Stimulated activated CD4-positive, alpha-beta T cell treated with anti-CD3 and anti-CD28 coated beads, Interleukin-15, amount 100 ng/mL, for 24 hours (primary cell): ENCODE data around the gene RIC1.
"Not testable (repeated sequence)": the region's sequence is repeated elsewhere in the genome, so short reads cannot be mapped to it uniquely, and the experiment has no call there.

Source experiments
- DNase-seq: peaks from one replicate; pipeline ENCODE4 v3.0.0-alpha.2; 2020

The RIC1 gene

DNA sequence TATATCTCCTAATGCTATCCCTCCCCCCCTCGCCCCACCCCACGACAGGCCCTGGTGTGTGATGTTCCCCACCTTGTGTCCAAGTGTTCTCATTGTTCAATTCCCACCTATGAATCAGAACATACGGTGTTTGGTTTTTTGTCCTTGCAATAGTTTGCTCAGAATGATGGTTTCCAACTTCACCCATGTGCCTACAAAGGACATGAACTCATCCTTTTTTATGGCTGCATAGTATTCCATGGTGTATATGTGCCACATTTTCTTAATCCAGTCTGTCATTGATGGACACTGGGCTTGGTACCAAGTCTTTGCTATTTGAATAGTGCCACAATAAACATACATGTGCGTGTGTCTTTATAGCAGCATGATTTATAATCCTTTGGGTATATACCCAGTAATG lies 93.8 kb downstream of the RIC1 start:
- not testable (repeated sequence) for DNase-seq

DNA sequence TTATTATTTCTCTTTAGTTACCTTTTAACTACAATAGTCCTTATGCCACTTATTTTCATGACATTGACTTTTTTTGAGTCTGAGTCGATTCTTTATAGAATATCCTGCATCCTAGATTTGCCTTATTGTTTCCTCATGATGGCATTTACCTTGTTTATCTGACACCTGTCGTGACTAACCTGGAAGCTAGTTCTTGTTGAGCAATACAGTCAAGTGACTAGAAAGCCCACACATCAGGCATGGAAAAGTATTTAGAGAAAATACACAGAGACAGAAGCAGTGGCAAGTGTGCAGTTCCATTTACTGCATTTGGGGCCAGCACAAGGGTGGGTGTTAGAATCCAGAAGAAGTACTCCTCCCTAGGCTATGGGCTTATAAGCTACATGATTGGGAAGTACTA lies 106.2 kb downstream of the RIC1 start:
- DNase-seq, result no peak

DNA sequence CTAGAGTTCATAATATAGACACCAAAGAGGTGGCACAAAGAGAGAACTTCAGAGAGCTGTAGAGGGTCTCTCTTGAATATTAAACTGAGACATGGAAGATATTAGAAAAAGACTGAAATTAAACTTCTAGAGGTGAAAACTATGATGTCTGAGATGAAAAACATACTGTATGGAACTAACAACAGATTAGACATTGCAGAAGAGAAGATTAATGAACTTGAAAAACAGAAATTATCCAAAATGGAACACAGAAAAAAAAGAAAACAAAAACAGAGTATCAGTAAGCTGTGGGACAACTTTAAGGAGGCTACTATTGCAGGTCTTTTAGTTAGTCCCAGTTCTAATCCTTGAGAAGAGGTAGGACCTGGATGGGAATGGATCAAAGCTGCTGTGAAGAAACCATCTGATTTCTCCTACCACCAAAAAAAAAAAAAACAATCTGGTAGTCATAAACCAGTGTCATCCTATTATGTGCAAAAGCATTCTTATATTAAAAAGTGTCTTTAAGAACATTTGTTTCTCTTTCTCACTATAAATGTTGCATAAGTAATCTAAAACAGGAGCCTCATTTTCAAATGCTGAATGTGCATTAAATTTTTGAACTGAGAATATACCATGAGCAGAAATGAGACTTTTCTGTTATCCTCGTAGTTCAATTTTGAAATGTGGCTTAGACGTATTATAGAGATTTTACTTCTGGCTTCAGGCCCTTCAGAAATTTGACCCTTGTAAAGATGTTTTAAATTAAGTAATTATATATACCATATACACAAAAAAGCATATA lies 107.8 kb downstream of the RIC1 start:
- no peak for DNase-seq

DNA sequence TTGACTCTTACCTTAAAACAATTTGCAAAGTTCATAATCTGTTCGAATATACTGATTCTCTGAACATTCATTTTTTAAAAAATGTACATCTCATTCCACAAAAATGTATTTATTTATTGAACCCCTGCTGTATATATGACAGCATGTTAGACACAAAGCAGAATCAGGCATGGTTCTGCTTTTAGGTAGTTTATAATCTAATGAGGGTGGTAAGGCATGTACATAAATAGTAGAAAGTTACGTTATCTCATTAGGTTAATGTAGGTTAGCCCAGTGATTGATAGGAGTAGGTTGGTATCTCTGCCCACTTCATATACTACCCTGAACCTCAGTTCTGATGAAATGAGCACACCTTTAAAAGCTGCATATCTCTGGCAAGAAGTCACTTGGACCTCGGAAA lies 114.2 kb downstream of the RIC1 start:
- no peak for DNase-seq

DNA sequence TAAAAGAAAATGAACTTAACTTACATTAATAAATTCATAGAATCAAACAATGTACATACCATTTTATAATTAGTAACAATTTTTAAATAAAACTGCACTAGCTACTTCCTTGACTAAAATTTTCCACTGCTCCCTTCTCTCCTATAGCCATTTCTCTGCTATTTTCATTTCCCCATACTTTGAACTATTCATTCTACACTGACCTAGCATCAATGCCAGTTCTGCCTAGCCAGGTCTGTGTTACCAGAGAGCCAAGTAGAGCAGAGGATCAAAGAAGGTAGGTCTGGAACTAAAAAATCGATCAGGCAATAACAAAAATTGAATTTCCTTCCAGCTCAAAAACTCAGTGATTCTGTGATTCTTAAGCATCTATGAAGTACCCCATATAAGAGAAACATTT lies 119.5 kb downstream of the RIC1 start:
- DNase-seq, result no peak

DNA sequence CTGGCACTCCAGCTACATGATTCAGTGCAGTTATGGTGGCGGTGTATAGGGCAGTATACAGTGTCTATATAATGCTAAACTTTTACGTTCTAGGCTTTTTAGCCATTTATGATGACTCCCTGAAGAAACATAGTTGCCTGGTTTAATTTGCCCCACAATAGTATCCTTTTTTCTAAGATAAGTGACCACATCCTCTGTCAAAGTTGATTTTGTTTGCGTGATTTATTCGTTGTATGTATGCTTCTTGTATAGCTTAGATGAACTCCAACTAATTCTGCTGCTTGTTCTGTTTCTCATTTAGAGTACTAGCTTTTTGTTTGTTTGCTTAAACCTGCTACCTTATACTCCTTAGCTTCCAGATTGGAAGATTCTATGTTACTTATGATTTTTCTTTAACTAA lies 120.4 kb downstream of the RIC1 start:
- no peak for DNase-seq

DNA sequence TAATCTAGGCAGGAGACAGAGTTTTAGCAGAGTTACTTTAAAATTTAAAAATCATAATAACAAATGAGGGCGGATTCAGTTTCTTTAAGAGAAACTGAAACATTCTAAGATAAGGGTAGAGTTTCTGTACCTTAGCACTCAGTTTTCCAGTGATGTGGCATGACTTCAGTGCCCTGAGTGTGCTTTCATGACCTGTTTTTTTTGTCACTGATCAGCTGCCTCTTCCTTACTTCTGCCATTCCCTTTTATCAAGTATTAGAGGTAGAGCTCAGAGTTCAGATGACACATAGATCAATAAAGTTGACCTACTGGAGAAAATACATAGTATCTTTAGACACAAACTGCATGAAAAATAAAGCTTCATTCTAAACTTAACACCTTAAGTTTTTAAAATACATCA lies 121.7 kb downstream of the RIC1 start:
- DNase-seq, result no peak

DNA sequence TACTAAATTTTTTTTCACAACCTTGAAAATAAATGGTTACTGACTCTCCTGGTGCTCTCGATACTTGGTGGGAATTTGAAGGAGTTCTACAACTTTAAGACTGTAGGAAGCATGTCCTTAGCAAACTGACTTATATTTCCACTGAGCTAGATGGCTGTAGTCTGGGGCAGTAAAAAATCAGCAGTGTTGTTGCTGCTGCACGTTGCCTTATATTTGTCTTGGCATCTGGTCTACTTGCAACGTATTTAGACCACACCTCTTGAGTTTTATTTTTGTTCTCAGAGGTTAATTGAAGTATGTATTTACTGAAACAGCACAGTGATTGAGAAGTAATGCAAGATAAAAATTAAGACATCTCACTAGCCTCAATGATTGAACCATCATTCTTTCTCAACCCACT lies 127.7 kb downstream of the RIC1 start:
- no peak for DNase-seq

DNA sequence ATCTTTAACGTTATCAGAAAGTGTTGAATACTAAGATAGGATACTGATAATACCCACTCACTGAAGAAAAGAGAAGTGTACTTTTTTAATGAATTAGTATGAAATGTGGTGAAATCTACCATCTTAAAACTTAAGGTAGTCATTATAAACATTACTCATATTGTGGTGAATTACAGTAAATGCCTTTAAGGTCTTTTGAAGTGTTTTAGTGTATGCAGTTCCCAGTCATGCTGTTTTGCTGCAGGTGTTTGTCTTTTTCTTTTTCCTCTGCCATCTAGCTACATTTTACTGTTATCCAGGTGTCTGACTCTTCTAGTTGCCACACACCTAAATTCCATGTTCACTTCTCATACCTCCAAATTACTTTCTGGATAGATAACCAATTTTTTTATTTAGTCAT lies 131.4 kb downstream of the RIC1 start:
- no peak for DNase-seq

DNA sequence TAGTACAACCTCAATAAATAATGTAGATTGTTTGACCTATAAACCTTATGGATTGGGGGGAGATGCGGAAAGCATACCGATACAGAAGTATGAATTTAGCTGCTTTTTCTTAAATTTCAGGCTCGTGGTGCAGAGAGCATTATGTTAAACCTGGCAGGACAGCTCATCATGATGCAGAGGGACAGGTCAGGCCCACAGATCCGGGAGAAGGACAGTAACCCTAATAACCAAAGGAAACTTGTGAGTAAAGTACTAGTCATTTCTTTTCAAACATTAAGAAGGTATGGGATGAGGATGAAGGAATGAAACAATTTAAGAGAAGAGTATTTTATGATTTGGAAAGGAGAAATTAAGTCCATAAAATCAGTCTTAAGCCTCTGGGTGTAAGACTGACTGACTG lies 133.5 kb downstream of the RIC1 start:
- no peak for DNase-seq

DNA sequence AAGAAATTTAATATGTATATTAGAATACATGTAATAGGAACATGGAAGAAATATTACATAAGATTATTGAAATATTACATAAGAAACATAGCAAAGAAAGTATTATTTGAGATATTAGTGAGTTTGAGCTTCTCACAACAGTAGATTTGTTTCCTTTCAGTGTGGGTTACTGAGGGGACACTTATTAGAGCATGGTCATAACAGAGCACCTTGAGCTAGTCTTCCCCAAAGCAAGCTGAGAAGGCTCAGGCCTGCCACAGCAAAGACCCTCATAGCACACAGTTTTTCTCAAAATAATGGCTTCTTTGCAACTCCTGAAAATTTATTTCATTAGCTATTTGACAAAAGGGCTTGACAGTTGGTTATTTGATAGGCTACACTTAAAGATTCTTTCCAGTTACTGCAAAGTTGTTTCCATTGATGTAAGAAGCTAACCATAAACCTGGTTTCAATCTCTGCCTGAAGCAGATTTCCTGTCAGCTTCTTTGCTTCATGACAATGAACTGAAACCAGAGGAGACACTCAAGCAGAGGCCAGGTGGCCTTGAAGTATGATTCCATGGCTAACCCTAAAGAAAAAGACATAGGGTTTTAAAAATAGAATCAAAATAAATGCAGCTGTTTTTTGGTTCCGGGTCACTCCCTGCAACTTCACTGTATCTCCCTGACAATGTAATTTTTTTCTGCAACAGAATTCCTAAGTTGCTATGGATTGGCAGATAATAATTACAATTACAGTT lies 135.4 kb downstream of the RIC1 start:
- DNase-seq, result peak; percentile 16

DNA sequence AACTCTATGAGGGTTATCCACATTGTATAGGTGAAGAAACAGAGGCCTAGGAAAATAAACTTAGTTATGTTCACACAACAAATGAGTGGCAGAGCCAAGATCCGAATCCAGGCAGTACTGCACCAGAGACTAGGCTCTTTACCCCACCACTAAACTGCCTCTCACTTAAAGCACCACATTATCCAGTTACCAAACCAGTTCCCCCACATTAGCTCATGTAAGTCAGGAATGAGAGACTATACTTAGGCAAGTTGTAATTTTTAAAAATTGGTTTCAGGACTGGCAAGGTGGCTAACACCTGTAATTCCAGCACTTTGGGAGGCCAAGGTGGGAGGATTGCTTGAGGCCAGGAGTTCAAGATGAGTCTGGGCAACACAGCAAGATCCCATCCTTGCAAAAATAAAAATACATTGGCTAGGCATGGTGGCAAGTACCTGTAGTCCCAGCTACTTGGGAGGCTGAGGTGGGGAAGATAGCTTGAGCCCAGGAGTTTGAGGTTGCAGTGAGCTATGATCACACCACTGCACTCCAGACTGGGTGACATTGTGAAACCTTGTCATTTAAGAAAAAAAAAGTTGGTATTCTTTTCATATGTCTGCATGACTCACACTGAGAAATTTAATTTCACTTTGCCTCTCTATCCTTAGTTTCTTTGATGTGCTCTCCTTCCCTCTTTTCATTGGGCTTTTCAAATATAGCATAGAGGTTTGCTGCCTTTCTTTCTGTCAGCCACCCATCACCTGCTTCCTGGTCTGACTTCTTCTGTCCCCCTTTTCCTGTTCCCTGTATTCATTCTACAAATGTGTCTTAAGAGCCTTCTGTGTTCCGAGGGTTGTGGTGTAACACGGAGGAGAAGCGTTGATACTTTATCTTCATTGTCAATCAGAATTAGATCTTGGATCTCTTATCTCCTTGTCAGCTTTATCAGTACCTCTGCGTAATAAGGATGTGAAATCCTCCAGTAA lies 139.3 kb downstream of the RIC1 start:
- DNase-seq, result peak; percentile 34

DNA sequence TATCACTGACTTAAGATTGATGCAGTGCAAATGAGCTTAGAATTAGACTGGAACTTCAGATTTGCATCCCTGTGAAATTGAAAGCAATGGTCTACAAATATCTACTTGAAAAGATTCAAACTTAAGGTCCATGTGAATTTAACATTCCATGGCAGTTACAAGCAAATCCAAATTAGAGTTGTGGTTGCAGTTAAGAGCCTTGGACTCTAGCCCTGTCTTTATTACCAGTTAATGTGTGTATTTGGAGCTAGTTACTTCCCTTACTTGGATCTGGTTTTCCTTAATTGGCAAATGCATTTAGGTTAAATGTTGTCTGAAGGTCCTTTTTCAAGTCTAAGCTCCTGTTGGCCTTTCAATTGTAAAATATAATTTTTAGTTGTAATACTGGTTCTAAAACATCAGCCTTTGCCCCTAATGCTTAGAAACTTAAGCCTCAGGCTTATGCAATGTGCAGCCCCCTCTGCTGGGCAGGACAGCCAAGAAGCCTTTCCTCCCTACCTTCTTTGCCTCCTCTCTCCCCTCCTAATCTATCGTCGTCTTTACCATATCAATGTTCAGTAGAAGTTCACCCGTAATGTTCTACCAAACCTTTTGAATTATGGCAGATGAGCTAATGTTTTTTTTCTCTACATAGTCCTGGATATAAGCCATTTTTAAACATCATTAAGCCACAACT lies 144.6 kb downstream of the RIC1 start:
- DNase-seq, result no peak

DNA sequence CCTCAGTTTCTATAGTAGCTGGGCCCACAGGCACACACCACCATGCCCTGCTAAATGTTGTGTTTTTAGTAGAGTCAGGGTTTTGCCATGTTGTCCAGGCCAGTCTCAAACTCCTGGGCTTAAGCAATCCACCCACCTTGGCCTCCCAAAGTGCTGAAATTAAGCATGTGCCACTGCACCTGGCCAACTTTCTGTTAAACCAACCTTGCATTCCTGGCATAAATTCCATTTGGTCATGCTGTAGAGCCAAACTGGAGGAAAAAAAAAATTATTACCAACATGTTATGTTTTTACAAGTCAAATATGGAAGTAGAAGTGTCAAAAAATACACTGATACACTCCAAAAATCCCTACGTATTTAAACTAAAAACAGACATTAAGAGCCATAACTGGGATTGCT lies 149.9 kb downstream of the RIC1 start:
- no peak for DNase-seq

DNA sequence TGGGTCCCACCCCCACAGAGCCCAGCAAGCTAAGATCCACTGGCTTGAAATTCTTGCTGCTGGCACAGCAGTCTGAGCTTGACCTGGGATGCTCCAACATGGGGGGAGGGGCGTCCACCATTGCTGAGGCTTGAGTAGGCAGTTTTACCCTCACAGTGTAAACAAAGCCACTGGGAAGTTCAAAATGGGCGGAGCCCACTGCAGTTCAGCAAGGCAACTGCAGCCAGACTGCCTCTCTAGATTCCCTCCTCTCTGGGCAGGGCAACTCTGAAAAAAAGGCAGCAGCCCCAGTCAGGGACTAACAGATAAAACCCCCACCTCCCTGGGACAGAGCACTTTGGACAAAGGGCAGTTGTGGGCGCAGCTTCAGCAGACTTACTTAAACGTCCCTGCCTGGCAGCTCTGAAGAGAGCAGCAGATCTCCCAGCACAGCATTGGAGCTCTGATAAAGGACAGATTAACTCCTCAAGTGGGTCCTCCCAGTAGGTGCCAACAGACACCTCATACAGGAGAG lies 150.9 kb downstream of the RIC1 start:
- DNase-seq, result not testable (repeated sequence)

DNA sequence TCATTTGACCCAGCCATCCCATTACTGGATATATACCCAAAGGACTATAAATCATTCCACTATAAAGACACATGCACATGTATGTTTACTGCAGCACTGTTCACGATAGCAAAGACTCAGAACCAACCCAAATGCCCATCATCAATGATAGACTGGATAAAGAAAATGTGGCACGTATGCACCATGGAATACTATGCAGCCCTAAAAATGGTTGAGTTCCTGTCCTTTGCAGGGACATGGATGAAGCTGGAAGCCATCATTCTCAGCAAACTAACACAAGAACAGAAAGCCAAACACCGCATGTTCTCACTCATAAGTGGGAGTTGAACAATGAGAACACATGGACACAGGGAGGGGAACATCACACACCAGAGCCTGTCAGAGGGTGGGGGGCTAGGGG lies 154.5 kb downstream of the RIC1 start:
- not testable (repeated sequence) for DNase-seq

DNA sequence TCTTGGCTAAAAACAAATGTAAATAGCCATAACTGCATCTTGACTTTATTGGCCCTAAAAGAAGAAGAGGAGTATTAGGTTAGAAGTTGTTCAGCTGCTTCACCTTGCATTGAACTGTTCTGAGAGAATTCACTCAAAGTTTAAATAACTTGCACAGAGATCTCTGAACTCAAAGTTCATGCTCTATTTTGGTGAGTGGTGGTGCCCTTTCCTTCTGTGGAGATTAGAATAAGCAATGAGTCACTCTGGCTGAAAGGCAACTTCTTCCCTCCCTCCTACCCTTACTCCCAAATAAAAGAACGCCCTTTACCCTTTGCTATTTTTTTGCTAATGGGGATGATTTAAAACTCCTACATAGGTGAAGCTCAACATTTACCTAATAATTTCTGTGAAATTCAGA lies 155.1 kb downstream of the RIC1 start:
- DNase-seq, result no peak

DNA sequence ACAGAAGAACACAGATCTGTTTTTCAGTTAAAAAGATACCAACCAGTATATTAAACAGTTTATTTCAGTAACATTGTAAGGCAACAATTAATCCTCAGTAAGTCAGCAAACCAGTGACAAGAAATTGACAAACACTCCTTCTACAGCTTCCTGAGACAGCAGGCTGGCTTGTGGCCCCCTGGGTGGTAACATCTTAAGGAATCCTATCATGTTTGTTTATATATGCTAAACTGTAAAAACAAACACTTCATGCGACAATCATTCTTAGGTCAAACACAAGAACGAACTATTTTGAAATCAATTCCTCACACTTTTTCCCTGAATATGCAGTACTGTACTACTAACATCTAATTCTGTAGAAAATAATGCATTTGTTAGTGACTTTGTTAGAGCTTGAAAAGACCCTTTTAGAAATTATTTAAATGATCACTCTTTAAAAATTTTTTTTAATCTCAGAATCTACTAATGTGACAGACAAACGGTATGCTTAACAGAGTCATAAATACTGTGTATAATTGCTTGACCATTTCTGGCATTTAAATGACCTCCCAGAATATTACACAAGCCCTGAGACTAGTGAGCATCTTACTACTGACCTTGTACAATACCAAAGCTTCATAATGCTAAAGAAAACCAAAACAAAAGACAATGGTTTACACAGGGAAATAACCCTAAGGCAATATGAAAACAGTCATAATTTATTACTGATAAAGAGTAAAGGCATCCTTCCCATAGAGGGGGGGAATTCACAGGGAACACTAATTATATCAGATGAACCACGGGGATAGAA lies 155.8 kb downstream of the RIC1 start:
- no peak for DNase-seq

DNA sequence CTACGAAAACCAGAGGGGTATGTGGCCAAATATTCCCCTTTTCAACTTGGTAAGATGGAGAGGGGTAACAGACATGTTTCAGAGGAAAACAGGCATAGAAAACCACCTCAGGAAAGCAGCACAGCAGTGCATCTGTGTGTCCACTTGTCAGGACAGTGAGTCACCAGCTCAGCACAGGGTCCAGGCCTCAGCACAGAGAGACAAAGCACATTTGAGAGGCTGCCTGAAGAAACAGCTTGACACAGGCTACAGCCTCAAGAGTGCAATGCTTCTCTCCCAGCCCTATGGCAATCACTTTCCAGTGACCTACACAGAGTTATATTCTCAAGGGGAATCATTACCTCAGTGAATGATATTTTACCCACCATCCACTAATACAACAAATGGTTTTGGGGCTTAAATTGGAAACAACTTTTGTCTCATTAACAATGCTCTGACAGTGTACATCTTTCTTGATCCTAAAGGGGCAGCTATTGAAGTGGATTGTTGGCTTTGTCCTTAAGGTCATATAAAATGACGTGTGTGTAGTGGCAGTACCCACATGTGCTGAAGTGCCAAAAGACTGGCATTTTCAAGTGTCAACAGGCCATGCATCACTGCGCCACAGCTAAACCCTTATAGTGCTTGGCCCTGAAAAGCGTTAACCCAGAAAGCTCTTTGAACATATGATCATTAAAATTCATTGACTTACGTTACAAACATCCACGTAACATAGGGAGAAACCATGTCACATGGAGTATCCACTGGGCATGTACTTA lies 157.6 kb downstream of the RIC1 start:
- DNase-seq, result no peak

DNA sequence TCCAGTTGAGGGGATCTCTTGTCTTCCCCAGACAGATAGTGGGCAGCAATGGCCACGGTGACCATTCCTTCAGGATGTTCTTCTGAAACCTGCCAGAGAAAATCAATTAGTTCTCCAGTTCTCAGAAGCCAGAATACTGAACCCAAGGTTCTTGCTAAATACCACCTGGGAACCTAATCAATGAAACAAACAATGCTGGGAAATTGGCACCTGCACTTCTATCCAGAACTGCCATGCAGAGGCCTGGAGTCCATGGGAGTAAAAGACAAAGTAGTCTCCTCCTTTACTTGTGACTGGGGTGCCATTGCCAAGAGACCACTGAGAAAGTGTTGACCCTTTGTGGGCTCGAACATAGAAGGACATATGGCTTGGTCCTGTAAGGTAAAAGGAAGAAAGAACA lies 158.3 kb downstream of the RIC1 start:
- no peak for DNase-seq

DNA sequence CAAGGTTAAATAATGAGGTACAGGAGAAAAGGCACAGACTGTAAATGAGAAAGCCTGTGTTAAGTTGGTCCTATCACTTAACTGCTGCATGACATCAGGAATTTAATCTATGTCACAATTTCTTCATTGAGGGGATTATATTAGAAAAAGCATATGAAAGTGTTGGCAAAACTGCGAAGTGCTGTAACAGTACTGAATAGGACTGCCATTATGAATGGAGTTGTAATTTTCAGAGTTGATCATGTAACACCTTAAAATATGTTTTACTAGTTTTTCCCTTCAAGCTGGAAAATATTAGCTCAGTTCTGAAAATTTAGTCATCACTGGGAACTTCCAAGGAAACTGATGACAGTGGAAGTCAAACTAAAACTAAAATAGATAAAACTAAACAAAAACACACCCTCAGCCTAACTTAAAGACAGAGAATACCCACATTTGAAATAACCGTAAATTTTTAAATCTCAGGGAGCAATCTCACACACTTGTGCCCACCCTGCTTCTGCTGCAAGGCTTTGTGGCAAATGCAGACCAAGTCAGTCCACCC lies 158.9 kb downstream of the RIC1 start:
- DNase-seq, result no peak
